GM19324 (cell line): ENCODE results near the gene FBXW10B.
"Not testable (repeated sequence)": the region's sequence is repeated elsewhere in the genome, so short reads cannot be mapped to it uniquely, and the experiment has no call there.

Source experiments
- ATAC-seq: cut with Tn5 transposase; IDR thresholded peaks from one replicate; pipeline ENCODE4 v1.9.1; 2021; ENCODE audit warnings: mild to moderate bottlenecking, moderate library complexity; ENCODE audit not compliant: unreplicated experiment, low FRiP score

The FBXW10B gene

DNA sequence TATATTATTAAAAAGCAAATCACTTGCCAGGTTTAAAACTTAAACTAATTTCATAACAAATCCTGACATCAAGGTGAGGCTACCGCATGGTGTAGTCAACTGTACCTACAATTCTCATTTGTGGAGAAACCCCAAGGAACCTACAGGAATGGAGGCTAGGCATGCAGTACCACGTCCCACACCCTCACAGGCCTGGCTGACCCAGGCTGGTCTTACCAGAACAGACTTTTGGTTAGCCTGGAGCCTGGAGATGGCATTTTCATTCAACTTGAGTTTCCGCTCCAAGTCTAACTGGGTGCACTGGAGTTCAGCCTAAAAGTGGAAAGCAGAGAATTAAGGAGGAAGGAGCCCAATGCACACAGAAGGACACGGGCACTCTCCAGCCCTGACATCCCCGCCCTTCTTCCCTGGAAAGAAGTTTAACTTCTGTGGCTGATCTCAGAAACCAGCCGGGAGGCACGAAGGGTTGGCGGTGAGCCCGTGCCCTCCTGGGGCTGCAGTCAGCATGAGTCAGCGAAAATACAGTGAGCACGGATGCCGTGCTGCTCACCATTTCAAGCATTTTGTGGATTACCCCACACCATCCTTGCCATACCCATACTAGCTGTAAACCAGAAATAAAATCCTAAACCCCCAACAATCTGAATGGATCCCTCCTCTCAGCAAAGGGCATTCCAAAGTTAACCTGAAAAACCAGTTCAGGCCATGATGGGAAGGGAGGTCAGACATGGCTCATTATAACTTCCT, 23.2 kb upstream of the FBXW10B start:
- ATAC-seq, result not testable (repeated sequence)

DNA sequence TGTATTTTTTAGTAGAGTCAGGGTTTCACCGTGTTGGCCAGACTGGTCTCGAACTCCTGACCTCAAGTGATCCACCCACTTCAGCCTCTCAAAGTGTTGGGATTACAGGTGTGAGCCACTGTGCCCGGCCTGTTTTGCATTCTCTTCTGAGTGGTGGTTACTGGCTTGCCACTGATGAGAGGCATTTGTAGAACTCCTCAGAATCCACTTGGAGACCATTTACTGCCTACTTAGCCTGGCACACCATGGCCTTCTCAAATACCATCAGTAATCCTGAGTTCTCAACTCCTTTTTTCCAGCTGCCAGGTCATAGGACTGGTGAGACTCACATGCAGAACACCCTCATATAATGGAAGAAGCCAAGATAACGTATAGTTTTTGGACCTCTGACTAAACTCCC, 22.5 kb upstream of the FBXW10B start:
- ATAC-seq, result not testable (repeated sequence)

DNA sequence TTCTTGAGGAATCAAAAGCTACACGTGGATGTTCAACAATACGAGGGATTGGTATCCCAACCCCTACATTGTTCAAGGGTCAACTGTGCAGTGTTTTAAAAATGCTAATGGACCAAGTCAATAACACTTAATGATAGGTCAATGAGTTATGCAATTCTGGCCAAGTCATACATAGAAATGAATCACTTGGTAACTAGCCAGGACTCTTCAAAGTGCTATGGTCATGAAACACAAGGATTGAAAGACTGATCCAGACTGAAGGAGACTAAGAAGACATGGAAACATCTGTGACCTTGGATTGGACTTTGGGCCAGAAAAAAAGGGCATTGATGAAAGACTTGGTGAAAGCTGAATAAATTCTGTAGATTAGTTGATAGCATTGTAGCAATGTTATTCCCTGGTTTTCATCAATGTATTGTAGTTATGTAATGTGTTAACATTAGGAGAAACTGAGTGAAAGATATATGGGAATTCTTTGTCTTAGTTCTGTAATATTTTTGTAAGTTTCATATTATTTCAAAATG, 11.5 kb upstream of the FBXW10B start:
- not testable (repeated sequence) for ATAC-seq

DNA sequence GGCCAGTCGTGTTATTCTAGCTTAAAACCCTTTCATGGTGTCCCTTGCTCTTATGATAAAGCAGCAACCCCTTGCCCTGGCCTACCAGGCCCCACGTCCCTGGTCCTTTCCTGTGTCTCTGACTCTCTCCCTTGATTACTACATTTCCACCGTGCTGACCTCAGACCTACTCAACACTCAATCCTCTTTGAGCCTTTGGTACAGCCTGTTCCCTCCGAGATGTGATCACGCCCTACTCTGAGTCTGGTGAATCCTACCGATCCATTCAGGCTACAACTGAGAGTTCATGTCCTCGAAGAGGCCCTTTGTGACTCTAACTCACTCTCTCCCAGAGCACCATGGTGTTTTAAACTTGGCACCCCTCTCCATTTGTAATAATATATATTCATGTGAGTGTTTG, 10.5 kb upstream of the FBXW10B start:
- ATAC-seq, result not testable (repeated sequence)

DNA sequence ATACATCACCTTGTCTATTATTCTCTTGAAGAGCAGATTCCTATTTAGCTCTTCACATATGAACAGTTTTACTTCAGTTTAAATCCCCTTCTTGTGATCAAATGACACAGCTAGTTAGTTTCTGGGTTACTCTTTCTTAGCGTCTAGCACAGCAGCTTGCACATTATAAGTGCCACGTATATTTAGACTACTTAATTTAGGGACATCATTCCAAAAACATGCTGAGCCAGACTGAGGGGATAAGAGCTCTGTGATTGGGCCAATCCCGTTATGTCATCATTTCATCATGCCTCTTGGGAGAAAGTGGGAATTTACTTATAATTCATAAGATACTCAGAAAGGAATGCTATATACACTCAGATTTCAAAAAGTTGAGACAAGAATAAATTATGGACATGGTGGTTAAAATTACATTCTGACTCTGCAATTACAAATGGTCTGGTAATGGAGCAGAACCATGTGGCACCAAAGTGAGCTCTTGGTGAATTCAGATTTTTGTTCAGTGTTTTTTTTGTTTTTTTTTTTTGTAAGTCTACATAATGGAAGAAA, 4.2 kb upstream of the FBXW10B start:
- ATAC-seq, result not testable (repeated sequence)

GRCh38 chr17:15623255-15623654, 3.8 kb upstream of the FBXW10B start:
- not testable (repeated sequence) for ATAC-seq

GRCh38 chr17:15622124-15622523, 2.6 kb upstream of the FBXW10B start:
- not testable (repeated sequence) for ATAC-seq

DNA sequence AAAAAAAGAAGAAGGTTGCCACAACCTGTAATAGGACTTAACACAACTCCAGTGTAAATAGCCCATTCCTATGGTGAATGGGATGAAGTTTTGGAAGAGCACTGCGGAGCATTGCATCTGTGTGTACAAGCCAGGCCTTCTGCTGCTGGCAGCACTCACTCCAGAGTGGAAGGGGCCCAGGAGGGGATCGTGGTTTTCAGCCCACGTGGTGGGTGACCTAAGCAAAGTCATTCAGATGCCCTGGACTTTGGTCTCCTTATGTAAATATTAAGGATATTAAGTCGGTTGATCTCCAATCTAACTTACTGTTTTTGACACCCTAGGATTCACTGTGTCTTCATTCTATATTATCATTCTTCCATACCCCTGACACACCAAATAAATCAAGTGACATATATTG, 2.7 kb downstream of the FBXW10B start:
- not testable (repeated sequence) for ATAC-seq

- ATAC-seq, result not testable (repeated sequence)
These were observed 3.7 kb downstream of the FBXW10B start for GRCh38 chr17:15615850-15616249.

DNA sequence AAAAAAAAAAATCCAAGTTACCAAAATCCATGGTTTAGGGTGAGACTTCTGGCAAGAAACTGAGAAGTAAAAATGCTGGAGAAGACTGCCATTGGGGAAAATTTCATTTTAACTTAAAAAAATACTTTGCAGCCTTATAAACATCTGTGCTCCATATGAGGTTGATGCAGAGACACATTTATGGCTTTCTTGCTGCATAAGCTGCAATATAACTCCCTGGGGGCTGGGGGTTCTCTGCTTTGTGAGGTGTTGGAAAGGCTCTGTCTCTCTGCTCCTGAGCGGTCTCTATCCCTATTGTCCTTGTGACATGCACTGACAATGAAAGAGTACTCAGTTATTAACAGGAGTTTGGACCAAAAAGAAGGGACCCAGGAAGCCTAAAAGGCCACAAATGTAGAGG, 6.4 kb downstream of the FBXW10B start:
- not testable (repeated sequence) for ATAC-seq

- not testable (repeated sequence) for ATAC-seq
These were observed 26.5 kb downstream of the FBXW10B start for GRCh38 chr17:15592960-15593359.

DNA sequence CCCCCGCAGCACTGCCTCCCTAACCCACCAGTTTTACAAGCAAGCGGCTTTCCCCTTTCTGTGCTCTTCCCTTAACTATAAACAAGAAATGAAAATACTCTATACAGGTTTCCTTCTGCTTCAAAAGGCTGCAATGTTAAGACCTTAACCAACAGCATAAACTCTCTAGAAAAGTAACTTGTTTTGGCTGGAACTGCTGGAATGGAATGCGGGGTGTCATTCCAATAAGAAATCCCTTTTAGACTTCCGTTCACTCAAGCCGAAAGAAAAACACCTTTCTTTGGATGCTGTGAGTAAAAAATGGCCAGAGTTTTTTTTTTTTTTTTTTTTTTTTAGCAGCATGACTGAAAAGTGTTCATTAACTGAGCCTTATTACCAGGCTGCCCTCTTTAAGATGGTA, 27.5 kb downstream of the FBXW10B start:
- not testable (repeated sequence) for ATAC-seq

- not testable (repeated sequence) for ATAC-seq
These were observed 28.7 kb downstream of the FBXW10B start for GRCh38 chr17:15590844-15591243.

DNA sequence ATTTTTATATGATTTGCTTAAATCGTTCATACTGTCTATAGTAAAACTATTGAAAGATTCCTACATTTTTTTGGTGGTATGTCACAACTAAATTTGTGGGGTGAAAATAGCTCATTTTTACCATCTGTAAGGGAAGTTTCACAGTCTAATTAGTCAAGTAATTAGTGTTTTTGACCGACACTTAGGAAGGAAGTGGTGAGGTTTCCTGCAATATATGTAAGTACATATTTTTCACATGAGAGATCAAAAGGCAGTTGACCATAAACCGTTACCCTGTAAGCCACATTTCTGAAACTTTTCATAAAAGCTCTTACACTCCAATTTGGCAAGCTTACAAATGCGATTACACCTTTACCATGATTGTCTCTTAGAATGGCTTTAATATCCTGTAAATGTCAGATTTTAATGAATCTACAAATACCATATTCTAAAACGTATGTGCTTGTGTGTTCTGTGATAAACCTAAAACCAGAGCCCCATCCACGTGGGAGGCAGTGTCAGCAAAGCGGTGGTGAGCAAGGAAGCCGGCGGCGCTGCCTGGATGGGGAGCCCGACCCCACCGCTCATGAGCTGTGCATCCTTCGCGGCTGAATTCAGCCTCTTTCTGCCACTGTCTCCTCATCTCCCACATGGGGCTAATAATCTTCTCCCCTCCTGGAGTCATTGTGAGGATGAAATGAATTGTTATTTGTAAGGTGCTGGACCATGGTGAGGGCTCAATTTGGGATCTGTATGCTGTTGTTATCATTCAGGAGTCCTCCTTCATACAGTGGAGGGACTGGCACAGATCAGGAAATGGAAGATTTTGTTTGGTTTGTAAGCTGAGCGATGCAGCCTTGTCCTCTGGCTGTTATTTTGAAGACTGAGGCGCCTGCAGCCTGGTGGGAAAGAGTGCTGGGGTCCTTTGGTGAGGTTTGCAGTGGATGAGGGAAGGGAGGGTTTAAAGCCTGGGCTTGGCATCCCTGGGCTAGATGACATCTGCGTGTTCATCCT, 29.7 kb downstream of the FBXW10B start:
- not testable (repeated sequence) for ATAC-seq

DNA sequence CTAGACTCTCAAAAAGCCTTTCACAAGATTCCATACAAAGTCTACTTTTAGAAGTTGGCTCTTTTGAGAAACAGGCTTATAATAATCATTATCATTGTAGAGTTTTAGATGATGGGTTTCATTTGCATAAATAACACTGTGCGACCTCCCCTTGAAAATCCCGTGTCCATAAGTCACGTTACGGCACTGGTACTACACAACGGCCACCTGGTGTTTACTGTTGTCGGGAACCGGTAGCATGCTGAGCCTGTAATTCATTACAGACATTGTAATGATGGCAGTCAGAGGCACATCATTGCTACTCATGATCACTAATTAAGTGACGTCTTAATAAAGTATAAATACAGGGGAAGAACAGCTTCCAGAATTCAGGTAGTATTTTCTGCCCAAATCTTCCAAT, 31.5 kb downstream of the FBXW10B start:
- ATAC-seq, result not testable (repeated sequence)

GRCh38 chr17:15583313-15583712, 36.2 kb downstream of the FBXW10B start:
- not testable (repeated sequence) for ATAC-seq

- ATAC-seq, result not testable (repeated sequence)
These were observed 38.0 kb downstream of the FBXW10B start for GRCh38 chr17:15581462-15581861.

- not testable (repeated sequence) for ATAC-seq
These were observed 42.7 kb downstream of the FBXW10B start for GRCh38 chr17:15576848-15577247.

DNA sequence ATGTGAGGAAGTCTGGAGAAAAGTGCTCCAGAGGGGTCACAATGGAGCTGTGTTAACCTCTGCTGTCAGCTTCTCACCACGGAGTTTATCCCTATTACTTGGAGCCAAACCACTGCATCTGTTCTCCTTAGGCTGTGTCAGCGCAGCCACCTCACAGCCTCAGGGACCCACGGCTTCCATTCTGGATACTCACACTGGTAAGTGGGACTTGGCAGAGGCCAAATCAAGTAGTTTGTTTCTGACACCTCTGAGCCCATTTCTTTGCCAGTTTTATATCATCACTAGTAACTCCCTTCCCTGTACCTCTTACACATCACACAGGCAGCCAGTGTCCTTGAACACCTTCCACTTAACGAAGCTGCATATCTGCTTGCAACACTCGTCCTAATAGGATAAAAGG, 44.8 kb downstream of the FBXW10B start:
- not testable (repeated sequence) for ATAC-seq

DNA sequence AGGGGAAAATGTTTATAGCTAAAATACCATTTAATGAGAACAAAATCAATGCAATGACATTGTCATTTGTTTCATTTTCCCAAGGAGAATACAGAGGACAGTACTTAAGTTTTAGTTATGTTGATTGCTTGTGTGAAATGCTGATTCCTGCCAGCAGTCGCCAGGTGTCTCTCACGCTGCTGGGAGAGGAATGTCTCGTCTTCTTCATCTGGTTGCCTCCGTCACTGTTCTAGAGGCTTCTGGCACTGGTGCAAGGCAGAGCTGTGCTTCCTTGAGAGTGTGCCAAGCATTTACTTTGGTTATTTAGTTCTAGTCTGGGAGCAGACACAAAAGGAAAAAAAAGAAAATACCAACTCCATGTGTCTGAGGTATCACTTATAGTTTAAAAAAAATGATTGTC, 45.6 kb downstream of the FBXW10B start:
- not testable (repeated sequence) for ATAC-seq
